GM19193 (cell line): ENCODE results near the gene PTGR2.

Experiments
- POLR2A ChIP-seq: IDR thresholded peaks from 4 replicates; pipeline ENCODE4 v1.6.1; 2011; ENCODE audit not compliant: insufficient read depth, insufficient read length; ENCODE audit errors: extremely low read depth

PTGR2 gene

DNA sequence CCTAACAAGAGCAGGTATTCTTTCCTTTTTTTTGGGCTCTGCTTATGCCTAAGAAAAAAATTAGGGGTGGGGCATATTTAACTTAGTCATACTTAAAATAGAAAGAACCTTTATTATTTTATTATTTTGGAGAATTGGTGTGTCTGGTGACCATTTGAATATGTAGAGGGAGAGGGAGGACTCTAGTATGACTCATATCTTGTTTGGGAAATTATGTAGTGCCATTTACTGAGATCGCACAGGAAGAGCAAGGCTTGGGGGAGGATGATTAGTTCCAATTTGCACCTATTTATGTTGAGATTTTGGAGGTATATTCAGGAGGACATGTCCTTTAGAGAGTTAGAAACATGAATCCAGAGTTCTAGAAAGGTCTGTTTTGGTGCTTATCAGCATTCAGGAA, 44.9 kb downstream of the PTGR2 start:
- TF ChIP-seq POLR2A, result no peak

DNA sequence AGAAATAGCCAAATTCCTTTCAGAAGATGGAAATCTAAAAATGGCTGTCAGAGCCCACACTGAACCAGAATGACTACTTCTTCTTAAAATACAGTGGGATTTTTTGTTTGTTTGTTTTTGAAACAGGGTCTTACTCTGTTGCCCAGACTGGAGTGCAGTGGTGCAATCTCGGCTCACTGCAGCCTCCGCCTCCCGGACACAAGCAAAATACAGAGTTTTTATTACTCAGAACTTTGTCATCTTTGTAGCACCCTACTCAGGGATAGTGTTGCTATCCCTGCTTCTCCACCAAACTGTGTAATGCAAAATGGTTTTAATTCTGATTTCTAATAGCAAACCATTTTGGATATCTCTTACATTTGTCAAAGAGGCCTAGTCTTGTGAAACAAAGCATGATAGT, 51.4 kb downstream of the PTGR2 start:
- no peak for TF ChIP-seq POLR2A

- TF ChIP-seq POLR2A, result no peak
Measured at GRCh38 chr14:73909681-73910080, 58.0 kb downstream of the PTGR2 start.

GRCh38 chr14:73913256-73913655, 61.6 kb downstream of the PTGR2 start:
- no peak for TF ChIP-seq POLR2A

DNA sequence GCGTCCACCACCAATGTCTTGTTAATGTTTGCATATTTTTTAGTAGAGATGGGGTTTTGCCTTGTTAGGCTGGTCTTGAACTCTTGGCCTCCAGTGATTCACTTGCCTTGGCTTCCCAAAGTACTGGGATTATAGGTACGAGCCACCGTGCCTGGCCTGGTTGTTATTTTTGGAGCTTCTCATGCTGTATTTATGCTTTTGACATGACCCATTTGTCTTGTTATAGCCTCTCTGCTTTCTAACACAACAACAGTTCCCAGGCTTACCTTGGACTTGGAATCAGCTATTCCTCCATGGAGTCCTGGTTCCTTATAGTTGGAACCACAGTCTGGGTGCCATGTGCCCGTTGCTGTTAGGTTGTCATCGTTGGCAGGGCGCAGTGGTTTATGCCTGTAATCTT, 64.7 kb downstream of the PTGR2 start:
- TF ChIP-seq POLR2A, result no peak

DNA sequence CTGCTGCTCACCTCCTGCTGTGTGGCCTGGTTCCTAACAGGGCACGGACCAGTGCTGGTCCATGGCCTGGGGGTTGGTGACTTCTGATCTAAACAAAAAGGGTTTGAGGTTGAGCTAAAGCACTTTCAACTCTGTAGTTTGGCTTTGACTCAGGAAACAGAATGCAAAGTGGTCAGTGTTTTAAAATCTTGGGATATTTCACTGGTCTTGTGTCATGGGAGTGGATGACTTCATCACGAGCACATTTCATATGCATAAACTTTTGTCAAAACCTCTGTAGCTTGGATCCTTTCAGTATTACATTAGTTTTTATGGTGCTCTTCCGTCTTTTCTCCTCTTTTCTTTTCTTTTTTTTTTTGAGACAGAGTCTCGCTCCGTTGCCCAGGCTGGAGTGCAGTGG, 72.7 kb downstream of the PTGR2 start:
- no peak for TF ChIP-seq POLR2A
